Measurements from ENCODE around the gene IL4.
"Not testable (repeated sequence)": the region's sequence is repeated elsewhere in the genome, so short reads cannot be mapped to it uniquely, and the experiment has no call there.

The IL4 gene

GRCh38 chr5:132673939-132674630, at the start of gene IL4:
TSS of gene IL4 (plus strand) at chr5:132673989. CDS start at chr5:132674051, 62 bp downstream.
- DNase-seq, result no peak

GRCh38 chr5:132627470-132627869, 46.3 kb upstream of the IL4 start:
- DNase-seq, result no peak

GRCh38 chr5:132628814-132629213, 45.0 kb upstream of the IL4 start:
- DNase-seq, result no peak

GRCh38 chr5:132629230-132629944, 44.4 kb upstream of the IL4 start:
- no peak for DNase-seq

GRCh38 chr5:132633587-132633986, 40.2 kb upstream of the IL4 start:
- DNase-seq, result not testable (repeated sequence)

GRCh38 chr5:132635873-132636272, 37.9 kb upstream of the IL4 start:
- DNase-seq, result no peak

- DNase-seq, result no peak
Observed at GRCh38 chr5:132637241-132637640, 36.5 kb upstream of the IL4 start.

GRCh38 chr5:132639706-132640130, 34.1 kb upstream of the IL4 start:
- DNase-seq, result no peak

GRCh38 chr5:132640613-132641012, 33.2 kb upstream of the IL4 start:
- DNase-seq, result no peak

GRCh38 chr5:132641241-132641723, 32.5 kb upstream of the IL4 start:
- no peak for DNase-seq

GRCh38 chr5:132641841-132642240, 31.9 kb upstream of the IL4 start:
- DNase-seq, result no peak

GRCh38 chr5:132644177-132644576, 29.6 kb upstream of the IL4 start:
- no peak for DNase-seq

GRCh38 chr5:132646583-132647266, 27.1 kb upstream of the IL4 start:
- no peak for DNase-seq

- DNase-seq, result no peak
Observed at GRCh38 chr5:132647473-132647872, 26.3 kb upstream of the IL4 start.

GRCh38 chr5:132648355-132648754, 25.4 kb upstream of the IL4 start:
- no peak for DNase-seq

GRCh38 chr5:132651838-132652469, 21.8 kb upstream of the IL4 start:
- no peak for DNase-seq

- DNase-seq, result no peak
Observed at GRCh38 chr5:132653716-132654115, 20.1 kb upstream of the IL4 start.

GRCh38 chr5:132655821-132656773, 17.7 kb upstream of the IL4 start:
- no peak for DNase-seq

GRCh38 chr5:132656774-132657355, 16.9 kb upstream of the IL4 start:
- no peak for DNase-seq

- DNase-seq, result no peak
Observed at GRCh38 chr5:132657676-132658380, 16.0 kb upstream of the IL4 start, which contains the start of gene IL13. TSS of gene IL13 (plus strand) at chr5:132658173. CDS start at chr5:132658187, 14 bp downstream.
